SJSA1 (cell line): ENCODE results near the gene ABLIM2. TPM values are rescaled to one million over a fixed set of nuclear protein-coding genes. Genes with fewer than 3 reads are reported as not detected.

ENCODE experiments used
- DNase-seq, 2 experiments: peaks; one replicate each; pipeline ENCODE4 v3.0.0-alpha.2; 2015 to 2020; ENCODE audit warnings: low spot score in 2 of 2, low read depth in 1 of 2
- H3K27ac ChIP-seq: fragments of 250-450 bp; sonication (Bioruptor Pico); 2 replicates; pipeline ENCODE4 v1.5.1; 2020; ENCODE audit warnings: mild to moderate bottlenecking, moderate library complexity
- H3K27me3 ChIP-seq: fragments of 250-450 bp; sonication (Bioruptor Pico); replicated peaks from 2 replicates; pipeline ENCODE4 v1.5.1; 2020; ENCODE audit warnings: mild to moderate bottlenecking, moderate library complexity
- H3K36me3 ChIP-seq: fragments of 250-450 bp; sonication (Bioruptor Pico); 2 replicates; pipeline ENCODE4 v1.5.1; 2020; ENCODE audit warnings: mild to moderate bottlenecking
- H3K4me1 ChIP-seq: fragments of 250-450 bp; sonication (Bioruptor Pico); replicated peaks from 2 replicates; pipeline ENCODE4 v1.6.1; 2021; ENCODE audit warnings: mild to moderate bottlenecking
- H3K4me3 ChIP-seq: fragments of 250-450 bp; sonication (Bioruptor Pico); 2 replicates; pipeline ENCODE4 v1.5.1; 2020; ENCODE audit warnings: mild to moderate bottlenecking
- H3K9me3 ChIP-seq: fragments of 250-450 bp; sonication (Bioruptor Pico); replicated peaks from 2 replicates; pipeline ENCODE4 v1.5.1; 2020; ENCODE audit warnings: mild to moderate bottlenecking
- total RNA-seq: library from RNA; depleted of rRNA; stranded (reverse); fragments of >200 nt; shearing (Covaris generic); gene quantifications from 2 replicates; pipeline ENCODE4 v1.2.3, GENCODE V29; 2014

The ABLIM2 gene
- total RNA-seq, 1 experiment from 2014 or later = 0.13 TPM

DNA sequence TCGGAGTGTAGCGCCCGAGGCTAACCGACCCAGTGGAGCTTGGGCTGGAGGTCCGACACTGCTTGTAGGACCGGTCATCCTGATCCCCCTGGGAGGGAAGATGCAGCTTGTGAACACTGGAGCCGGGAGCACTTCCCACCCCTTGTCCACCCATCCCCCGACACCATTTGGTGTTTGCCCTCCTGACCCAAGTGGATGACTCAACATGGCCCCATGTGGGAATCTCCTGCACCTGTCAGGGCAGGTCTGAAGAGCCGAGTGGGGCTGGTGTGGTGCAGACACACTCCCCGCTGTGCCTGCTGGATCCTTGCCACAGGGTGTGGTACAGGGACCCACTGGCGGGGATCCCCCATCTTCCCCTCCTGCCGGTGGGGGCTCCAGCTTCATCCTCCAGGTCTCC is 128.9 kb downstream of the ABLIM2 start:
- no peak overlapping the region for H3K27ac ChIP-seq
- H3K4me1 ChIP-seq = peaks cover 5% of the 10 kb centered on the region
- H3K27me3 ChIP-seq = peaks cover 11% of the 10 kb centered on the region
- no peaks in the 10 kb centered on the region for H3K9me3 ChIP-seq
- no peaks in the 10 kb centered on the region for H3K36me3 ChIP-seq
- H3K4me3 ChIP-seq = no peak overlapping the region
- DNase-seq = no peak

DNA sequence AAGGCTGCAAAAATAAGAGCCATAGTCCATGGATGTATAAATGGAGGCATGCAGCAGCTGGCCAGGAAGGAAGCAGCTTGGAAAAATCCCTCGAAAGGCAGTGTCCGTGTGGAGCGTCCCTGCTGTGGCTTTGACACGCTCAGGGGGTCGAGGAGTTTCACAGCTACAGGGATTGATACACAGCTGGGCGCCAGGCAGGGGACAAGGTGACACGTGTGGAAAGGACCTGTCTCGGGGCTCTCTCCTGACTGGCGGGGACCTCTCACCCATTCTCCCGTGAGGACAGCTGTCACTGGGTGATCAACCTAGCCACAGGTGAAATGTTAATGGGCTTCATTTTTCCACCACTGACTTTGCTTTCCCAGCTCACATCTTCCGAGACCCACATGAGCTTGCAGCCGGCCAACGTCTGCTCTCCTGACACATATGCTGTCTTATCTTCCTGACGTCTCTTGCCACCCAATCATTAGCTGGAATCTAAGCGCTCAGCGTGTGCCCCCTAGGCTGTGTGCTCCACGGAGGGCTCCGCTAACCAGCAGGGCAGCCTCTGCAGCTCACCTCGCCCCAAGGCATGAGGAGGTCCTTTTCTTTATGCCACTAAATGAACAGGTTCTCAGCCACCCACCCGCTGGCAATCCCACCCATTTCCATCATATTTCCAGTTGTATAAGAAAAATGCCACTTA is 129.6 kb downstream of the ABLIM2 start:
- H3K27me3 ChIP-seq = peaks cover 17% of the 10 kb centered on the region
- H3K9me3 ChIP-seq = no peaks in the 10 kb centered on the region
- no peak overlapping the region for H3K4me3 ChIP-seq
- peaks cover 5% of the 10 kb centered on the region for H3K4me1 ChIP-seq
- no peak for DNase-seq
- no peak overlapping the region for H3K27ac ChIP-seq
- no peaks in the 10 kb centered on the region for H3K36me3 ChIP-seq

DNA sequence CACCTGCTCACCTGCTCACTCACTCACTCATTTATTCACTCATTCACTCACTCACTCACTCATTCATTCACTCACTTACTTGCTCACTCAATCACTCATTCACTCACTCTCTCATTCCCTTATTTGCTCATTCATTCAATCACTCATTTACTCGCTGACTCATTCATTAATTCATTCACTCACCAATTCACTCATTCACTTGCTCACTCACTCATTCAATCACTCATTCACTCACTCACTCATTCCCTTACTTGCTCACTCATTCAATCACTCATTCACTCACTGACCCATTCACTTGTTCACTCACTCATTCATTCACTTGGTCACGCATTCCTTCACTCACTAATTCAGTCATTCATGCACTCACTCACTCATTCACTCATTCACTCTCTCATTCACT is 130.2 kb downstream of the ABLIM2 start:
- H3K27ac ChIP-seq = no peak overlapping the region
- no peak overlapping the region for H3K4me3 ChIP-seq
- no peaks in the 10 kb centered on the region for H3K36me3 ChIP-seq
- peaks cover 7% of the 10 kb centered on the region for H3K4me1 ChIP-seq
- no peaks in the 10 kb centered on the region for H3K9me3 ChIP-seq
- no peak for DNase-seq
- H3K27me3 ChIP-seq = peaks cover 22% of the 10 kb centered on the region

DNA sequence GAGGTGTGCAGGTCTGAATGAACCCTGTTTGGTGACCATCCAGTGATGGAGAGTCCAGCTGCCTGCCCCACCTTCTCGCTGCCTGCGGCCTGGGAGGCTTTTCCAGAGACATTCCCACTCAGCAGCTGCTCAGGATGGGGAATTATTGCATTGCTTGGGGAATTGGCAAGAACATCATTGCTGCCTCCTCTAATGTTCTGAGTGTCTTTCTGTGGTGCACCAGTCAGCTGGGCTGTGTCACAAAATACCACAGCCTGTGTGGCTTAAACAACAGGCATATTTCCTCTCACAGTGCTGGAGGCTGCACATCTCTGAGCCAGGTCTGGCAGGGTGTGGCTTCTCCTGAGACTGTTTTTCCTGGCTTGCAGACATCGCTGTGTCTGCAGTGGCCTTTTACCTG is 132.2 kb downstream of the ABLIM2 start:
- peaks cover 9% of the 10 kb centered on the region for H3K4me1 ChIP-seq
- no peak overlapping the region for H3K4me3 ChIP-seq
- no peaks in the 10 kb centered on the region for H3K36me3 ChIP-seq
- peaks cover 41% of the 10 kb centered on the region for H3K27me3 ChIP-seq
- H3K27ac ChIP-seq = no peak overlapping the region
- no peak for DNase-seq
- H3K9me3 ChIP-seq = no peaks in the 10 kb centered on the region

DNA sequence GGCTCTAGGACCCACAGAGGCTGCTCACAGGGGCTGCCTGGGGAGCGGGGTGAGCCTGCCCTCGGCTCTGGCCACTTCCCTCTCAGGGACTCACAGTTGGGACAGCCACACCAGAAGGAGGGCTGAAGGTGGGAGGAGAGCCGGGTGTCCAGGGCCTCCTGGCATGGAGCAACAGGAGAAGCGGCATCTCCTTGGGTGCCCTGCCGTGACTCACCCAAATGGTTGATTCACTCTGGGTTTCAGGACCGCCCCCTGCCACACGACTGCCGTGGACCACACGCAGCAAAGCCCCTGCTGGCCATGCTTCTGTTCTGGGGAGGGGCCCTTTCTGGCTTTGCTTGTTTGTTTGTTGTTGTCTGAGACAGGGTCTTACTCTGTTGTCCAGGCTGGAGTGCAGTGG is 132.9 kb downstream of the ABLIM2 start:
- Histone ChIP-seq H3K27me3 (peaks cover 46% of the 10 kb centered on the region), H3K9me3 (no peaks in the 10 kb centered on the region), H3K27ac (no peak overlapping the region), H3K36me3 (no peaks in the 10 kb centered on the region), H3K4me3 (no peak overlapping the region), H3K4me1 (peaks cover 9% of the 10 kb centered on the region)
- no peak for DNase-seq

DNA sequence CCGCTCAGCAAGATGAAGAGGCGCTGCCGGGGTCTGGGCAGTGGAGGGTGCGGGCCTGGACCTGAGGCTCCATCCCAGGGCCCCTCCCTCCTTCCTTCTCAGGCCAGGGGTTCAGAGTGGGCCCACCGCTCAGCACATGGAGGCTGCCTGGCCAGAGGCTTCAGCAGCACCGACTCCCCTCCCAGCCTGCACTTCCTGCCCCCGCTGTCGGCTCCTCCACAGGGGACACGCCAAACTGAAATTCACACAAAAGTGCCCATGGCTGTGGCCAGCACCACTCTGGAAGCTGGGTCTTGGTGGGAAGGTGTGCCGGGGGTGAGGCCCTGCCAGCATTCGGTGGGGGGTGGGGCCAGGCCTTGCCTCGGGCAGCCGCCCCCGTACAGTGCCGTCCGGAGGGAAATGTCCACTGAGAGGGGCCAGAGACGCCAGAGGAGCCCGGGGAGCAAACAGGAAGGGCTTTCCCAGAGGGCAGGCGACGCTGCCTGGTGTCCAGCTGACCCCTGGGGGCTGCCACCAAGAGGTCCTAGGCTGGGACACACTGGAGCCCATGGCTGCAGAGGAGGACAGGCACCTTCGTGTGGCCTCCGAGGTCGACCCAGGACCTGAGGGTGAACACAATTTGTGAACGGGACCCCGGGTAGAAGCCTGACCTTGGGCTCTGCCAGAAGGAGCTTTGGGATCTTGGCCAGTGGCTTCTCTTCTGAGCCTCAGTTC is 134.4 kb downstream of the ABLIM2 start:
- no peak for DNase-seq

DNA sequence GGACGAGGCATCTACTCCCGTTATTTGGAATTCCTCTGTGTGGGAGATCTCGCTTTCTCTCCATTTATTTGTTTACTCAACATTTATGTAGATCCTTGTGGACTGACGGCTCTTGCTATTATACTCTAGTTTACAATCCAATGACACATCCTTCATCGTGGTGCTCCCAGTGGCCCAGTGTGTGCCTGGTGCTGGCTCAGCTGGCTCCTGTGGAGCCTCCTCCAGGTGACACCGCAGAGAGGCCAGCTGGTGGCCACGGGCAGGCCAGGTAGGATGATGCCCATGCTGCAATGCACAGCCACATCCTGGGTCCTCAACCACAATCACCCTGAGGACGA is 134.9 kb downstream of the ABLIM2 start:
- Histone ChIP-seq H3K9me3 (no peaks in the 10 kb centered on the region), H3K4me3 (no peak overlapping the region), H3K4me1 (peaks cover 9% of the 10 kb centered on the region), H3K36me3 (no peaks in the 10 kb centered on the region), H3K27me3 (peaks cover 60% of the 10 kb centered on the region), H3K27ac (no peak overlapping the region)
- no peak for DNase-seq

More for the DNA sequence above, 134.4 kb downstream of the ABLIM2 start:
- Histone ChIP-seq H3K4me3 (no peak overlapping the region), H3K27me3 (peaks cover 55% of the 10 kb centered on the region), H3K9me3 (no peaks in the 10 kb centered on the region), H3K4me1 (peaks cover 9% of the 10 kb centered on the region), H3K27ac (no peak overlapping the region), H3K36me3 (no peaks in the 10 kb centered on the region)

DNA sequence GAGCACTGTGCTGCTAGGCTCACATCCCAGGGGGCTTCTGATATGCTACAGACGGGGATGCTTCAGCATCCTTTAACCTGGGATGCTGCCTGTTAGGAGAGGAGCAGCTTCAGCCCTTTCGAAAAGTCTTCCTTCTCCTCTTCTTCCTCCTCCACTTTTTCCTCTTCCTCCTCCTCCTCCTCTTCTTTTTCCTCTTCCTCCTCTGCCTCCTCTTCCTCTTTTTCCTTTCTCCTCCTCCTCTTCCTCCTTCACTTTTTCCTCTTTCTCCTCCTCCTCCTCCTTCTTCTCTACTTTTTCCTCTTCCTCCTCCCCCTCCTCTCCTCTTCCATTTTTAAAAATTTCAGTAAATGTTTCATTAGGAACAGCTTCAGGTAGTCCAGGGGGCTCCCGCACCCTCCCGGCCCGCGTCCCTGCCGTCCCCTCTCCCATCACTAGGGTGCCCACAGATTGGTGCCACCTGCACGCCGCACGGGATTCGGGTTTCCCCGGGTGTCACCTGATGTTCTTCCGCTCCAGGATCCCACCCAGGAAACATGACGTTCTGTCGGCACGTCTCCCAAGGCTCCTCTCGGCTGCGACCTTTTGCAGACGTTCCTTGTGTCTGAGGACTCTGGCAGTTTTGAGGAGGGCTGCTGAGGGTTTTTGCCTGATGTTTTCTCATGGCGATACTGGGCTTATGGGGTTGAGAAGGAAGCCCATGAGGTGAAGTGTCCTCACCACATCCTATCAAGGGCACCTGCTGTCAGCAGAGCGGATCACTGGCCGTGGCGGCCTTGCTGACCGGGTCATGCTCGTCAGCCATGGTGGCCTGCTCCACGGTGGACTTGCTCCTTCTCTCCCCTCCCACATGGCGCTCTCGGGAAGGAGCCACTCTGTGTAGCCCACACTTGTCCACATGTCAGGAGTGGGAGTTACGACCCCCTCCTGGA is 135.6 kb downstream of the ABLIM2 start:
- no peak overlapping the region for H3K27ac ChIP-seq
- no peak for DNase-seq
- no peaks in the 10 kb centered on the region for H3K36me3 ChIP-seq
- no peak overlapping the region for H3K4me3 ChIP-seq
- H3K4me1 ChIP-seq = peaks cover 9% of the 10 kb centered on the region
- H3K27me3 ChIP-seq = peaks cover 66% of the 10 kb centered on the region
- H3K9me3 ChIP-seq = no peaks in the 10 kb centered on the region

DNA sequence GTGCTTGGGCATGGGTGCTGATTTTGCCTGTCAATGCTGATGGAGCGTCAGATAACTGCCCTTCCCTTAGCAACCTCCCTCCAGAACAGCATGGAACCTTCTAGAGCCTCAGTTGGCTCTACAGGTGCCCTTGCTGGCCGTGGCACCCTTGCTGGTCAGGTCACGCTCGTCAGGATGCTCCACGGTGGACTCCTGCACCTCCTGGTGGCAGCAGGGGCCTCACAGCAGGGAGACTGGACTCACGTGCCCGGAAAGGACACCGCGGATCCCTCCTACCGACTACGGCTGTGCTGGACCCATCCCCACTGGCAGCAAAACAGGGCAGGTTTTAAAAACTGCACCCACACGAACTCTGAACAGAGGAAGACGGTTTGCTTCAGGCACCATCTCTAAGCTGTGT is 136.8 kb downstream of the ABLIM2 start:
- Histone ChIP-seq H3K27me3 (peaks cover 68% of the 10 kb centered on the region), H3K9me3 (no peaks in the 10 kb centered on the region), H3K4me1 (peaks cover 9% of the 10 kb centered on the region), H3K36me3 (no peaks in the 10 kb centered on the region), H3K27ac (no peak overlapping the region), H3K4me3 (no peak overlapping the region)
- no peak for DNase-seq

DNA sequence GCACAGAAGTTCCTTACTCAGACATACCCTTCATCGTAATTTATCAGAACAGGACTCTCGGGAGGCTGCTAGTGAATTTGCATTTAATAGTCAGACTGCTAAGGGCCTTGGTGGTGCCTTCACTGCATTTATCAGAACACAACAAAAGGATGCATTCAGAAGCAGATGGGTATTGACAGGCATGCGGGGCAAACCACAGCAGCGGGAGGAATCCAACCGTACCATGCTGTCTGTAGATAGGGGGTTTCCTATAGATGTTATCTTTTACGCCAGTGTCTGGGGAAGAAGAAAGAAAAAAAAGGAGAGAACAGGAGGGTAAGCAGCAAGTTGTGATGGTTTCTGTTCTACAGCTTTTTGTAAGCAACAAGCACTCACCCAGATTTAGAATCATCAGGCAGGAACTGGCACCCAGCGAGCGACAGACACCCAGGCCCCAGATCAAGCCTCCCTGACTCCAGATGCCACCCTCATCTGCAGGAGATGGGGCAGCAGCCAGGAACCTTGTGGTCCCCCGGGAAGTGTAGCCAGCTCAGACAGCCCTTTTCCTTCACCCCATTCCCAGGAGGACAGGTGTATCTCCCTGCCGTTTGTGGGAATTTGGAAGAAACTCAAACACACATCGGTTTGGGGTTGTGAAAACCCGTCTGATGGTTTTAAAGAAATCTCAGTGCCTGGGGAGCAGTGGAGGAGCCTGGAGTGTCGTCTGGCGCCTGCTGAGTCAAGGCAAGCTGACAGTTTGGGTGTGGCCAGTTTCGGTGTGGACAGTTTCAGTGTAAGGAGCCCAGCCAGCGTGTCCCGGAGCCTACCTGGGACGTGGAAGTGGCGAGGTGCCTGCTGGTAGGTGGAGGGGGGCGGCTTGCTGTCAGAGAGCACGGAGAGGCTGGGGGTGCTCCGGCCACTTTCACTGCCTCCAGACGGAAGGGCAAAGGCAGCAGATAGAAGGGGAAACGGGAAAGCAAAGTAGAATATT is 138.9 kb downstream of the ABLIM2 start:
- Histone ChIP-seq H3K4me1 (peaks cover 4% of the 10 kb centered on the region; the same call in 1 of the 2 replicates), H3K27me3 (peaks cover 65% of the 10 kb centered on the region), H3K9me3 (no peaks in the 10 kb centered on the region), H3K4me3 (no peak overlapping the region), H3K27ac (no peak overlapping the region), H3K36me3 (no peaks in the 10 kb centered on the region)
- DNase-seq = no peak

DNA sequence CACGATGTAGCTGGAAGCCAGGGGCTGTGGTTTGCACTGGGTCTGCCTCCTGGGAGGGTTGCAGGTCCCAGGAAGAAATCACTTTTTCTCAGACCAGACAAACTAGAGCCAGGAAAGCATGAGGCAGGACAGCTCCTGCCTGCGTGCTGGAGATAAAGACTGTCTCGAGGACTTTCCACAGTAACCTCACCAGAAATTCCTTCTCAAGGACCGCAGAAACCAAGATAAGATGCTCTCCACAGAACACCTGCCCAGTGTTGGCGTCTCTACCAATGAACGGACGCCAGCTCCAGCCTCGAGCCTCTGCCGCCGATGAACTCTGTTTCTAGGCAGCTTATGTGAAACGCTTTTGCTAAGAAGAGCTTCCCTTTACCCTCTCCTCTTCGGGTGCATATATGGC is 142.1 kb downstream of the ABLIM2 start:
- no peaks in the 10 kb centered on the region for H3K36me3 ChIP-seq
- H3K27me3 ChIP-seq = peaks cover 38% of the 10 kb centered on the region
- no peaks in the 10 kb centered on the region for H3K9me3 ChIP-seq
- H3K27ac ChIP-seq = no peak overlapping the region
- H3K4me3 ChIP-seq = no peak overlapping the region
- DNase-seq = no peak
- no peaks in the 10 kb centered on the region for H3K4me1 ChIP-seq

DNA sequence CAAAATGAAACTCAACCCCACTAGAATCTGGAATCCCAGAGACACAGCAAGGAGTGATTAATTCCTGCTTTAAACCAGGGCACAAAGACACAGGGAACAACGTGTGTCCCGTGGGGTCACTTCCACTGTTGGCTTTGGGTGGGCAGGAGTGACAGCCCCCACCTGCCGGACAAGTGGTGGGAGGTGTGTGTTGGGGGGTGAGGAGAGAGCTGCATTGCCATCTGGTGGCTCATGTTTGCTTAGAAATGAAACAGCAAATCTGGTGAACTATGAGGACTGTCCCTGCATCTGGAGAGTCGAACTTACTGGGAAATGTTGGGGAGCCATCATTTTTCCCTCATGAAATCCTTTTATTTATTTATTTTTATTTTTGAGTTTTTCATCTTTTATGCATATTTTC is 143.1 kb downstream of the ABLIM2 start:
- Histone ChIP-seq H3K27me3 (peaks cover 40% of the 10 kb centered on the region), H3K36me3 (no peaks in the 10 kb centered on the region), H3K9me3 (no peaks in the 10 kb centered on the region), H3K4me3 (no peak overlapping the region), H3K27ac (no peak overlapping the region), H3K4me1 (no peaks in the 10 kb centered on the region)
- no peak for DNase-seq
